GM23338 (cell line): ENCODE measurements around the gene CBX5.

Experiments
- CREB1 ChIP-seq: fragments of 250-450 bp; sonication (Bioruptor Pico); IDR thresholded peaks from 2 replicates; pipeline ENCODE4 v1.5.0; 2020; ENCODE audit warnings: low read depth, mild to moderate bottlenecking, moderate library complexity
- CTCF ChIP-seq, 2 experiments: fragments of 200-600 bp in 1 of 2; sonication (generic) in 1 of 2; conservative IDR thresholded peaks; 2 replicates each; pipeline versions ENCODE4 v1.5.1 to v1.6.1; 2016 to 2017; ENCODE audit warnings: antibody characterized with exemption in 2 of 2, low read depth in 2 of 2, mild to moderate bottlenecking in 2 of 2, moderate library complexity in 1 of 2
- EZH2 ChIP-seq: fragments of 200-600 bp; sonication (generic); IDR thresholded peaks from one replicate; pipeline ENCODE4 v1.8.0; 2017; ENCODE audit warnings: antibody characterized with exemption, mild to moderate bottlenecking, low read depth; ENCODE audit not compliant: unreplicated experiment
- EZH2phosphoT487 ChIP-seq: fragments of 200-600 bp; sonication (generic); IDR thresholded peaks from one replicate; pipeline ENCODE4 v1.8.1; 2018; ENCODE audit warnings: antibody characterized with exemption; ENCODE audit not compliant: unreplicated experiment
- JUNB ChIP-seq: IDR thresholded peaks from one replicate; pipeline ENCODE4 v1.6.1; 2016; ENCODE audit warnings: antibody characterized with exemption; ENCODE audit not compliant: unreplicated experiment
- NANOG ChIP-seq: IDR thresholded peaks from 2 replicates; pipeline ENCODE4 v1.6.1; 2016; ENCODE audit warnings: antibody characterized with exemption, borderline replicate concordance
- POLR2AphosphoS5 ChIP-seq: IDR thresholded peaks from 2 replicates; pipeline ENCODE4 v1.6.1; 2016; ENCODE audit warnings: antibody characterized with exemption, low read depth
- REST ChIP-seq: IDR thresholded peaks from one replicate; pipeline ENCODE4 v1.6.1; 2018; ENCODE audit warnings: antibody characterized with exemption; ENCODE audit not compliant: unreplicated experiment
- STAT1 ChIP-seq: IDR thresholded peaks from one replicate; pipeline ENCODE4 v1.6.1; 2016; ENCODE audit warnings: antibody characterized with exemption; ENCODE audit not compliant: unreplicated experiment
- ZNF331 ChIP-seq: fragments of 250-450 bp; sonication (Bioruptor Pico); IDR thresholded peaks from 2 replicates; pipeline ENCODE4 v1.5.0; 2020; ENCODE audit warnings: low read depth, mild to moderate bottlenecking, moderate library complexity
- TF ChIP-seq, protein P1 (sequence below): IDR thresholded peaks from 2 replicates; pipeline ENCODE4 v1.6.1; 2016; ENCODE audit warnings: antibody characterized with exemption
- TF ChIP-seq, protein P2 (sequence below): fragments of 250-450 bp; sonication (Bioruptor Pico); IDR thresholded peaks from 2 replicates; pipeline ENCODE4 v1.5.0; 2020; ENCODE audit warnings: mild to moderate bottlenecking, moderate library complexity

DNA sequence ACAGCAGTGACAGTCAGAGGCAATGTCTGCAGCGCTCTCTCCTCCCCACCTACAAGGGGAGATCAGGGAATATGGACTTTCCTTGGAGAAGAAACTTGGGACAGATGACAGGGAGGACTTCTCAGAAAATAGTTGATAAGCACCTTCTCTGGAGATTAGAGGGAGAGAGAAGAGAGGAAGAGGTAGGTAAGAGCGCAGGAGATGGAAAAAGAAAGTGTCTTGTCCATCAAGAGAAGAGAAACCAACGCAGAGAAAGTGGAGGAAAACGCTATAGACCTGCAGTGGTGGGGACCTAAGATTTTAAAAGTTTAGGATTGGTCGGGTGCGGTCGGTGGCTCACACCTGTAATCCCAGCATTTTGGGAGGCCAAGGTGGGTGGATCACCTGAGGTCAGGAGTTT lies 75.6 kb downstream of the CBX5 start:
- TF ChIP-seq REST (no peak), CTCF (conservative IDR thresholded peaks at IDR 0.05; ENCODE audit: low read depth in 2 of 2) (no peak), POLR2AphosphoS5 (no peak), EZH2 (no peak), CREB1 (no peak), EZH2phosphoT487 (no peak), JUNB (no peak), STAT1 (no peak), ZNF331 (CRISPR knock-in tag) (no peak), NANOG (no peak)
- TF ChIP-seq, protein P1, sequence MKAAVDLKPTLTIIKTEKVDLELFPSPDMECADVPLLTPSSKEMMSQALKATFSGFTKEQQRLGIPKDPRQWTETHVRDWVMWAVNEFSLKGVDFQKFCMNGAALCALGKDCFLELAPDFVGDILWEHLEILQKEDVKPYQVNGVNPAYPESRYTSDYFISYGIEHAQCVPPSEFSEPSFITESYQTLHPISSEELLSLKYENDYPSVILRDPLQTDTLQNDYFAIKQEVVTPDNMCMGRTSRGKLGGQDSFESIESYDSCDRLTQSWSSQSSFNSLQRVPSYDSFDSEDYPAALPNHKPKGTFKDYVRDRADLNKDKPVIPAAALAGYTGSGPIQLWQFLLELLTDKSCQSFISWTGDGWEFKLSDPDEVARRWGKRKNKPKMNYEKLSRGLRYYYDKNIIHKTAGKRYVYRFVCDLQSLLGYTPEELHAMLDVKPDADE: no peak
- TF ChIP-seq, protein P2, sequence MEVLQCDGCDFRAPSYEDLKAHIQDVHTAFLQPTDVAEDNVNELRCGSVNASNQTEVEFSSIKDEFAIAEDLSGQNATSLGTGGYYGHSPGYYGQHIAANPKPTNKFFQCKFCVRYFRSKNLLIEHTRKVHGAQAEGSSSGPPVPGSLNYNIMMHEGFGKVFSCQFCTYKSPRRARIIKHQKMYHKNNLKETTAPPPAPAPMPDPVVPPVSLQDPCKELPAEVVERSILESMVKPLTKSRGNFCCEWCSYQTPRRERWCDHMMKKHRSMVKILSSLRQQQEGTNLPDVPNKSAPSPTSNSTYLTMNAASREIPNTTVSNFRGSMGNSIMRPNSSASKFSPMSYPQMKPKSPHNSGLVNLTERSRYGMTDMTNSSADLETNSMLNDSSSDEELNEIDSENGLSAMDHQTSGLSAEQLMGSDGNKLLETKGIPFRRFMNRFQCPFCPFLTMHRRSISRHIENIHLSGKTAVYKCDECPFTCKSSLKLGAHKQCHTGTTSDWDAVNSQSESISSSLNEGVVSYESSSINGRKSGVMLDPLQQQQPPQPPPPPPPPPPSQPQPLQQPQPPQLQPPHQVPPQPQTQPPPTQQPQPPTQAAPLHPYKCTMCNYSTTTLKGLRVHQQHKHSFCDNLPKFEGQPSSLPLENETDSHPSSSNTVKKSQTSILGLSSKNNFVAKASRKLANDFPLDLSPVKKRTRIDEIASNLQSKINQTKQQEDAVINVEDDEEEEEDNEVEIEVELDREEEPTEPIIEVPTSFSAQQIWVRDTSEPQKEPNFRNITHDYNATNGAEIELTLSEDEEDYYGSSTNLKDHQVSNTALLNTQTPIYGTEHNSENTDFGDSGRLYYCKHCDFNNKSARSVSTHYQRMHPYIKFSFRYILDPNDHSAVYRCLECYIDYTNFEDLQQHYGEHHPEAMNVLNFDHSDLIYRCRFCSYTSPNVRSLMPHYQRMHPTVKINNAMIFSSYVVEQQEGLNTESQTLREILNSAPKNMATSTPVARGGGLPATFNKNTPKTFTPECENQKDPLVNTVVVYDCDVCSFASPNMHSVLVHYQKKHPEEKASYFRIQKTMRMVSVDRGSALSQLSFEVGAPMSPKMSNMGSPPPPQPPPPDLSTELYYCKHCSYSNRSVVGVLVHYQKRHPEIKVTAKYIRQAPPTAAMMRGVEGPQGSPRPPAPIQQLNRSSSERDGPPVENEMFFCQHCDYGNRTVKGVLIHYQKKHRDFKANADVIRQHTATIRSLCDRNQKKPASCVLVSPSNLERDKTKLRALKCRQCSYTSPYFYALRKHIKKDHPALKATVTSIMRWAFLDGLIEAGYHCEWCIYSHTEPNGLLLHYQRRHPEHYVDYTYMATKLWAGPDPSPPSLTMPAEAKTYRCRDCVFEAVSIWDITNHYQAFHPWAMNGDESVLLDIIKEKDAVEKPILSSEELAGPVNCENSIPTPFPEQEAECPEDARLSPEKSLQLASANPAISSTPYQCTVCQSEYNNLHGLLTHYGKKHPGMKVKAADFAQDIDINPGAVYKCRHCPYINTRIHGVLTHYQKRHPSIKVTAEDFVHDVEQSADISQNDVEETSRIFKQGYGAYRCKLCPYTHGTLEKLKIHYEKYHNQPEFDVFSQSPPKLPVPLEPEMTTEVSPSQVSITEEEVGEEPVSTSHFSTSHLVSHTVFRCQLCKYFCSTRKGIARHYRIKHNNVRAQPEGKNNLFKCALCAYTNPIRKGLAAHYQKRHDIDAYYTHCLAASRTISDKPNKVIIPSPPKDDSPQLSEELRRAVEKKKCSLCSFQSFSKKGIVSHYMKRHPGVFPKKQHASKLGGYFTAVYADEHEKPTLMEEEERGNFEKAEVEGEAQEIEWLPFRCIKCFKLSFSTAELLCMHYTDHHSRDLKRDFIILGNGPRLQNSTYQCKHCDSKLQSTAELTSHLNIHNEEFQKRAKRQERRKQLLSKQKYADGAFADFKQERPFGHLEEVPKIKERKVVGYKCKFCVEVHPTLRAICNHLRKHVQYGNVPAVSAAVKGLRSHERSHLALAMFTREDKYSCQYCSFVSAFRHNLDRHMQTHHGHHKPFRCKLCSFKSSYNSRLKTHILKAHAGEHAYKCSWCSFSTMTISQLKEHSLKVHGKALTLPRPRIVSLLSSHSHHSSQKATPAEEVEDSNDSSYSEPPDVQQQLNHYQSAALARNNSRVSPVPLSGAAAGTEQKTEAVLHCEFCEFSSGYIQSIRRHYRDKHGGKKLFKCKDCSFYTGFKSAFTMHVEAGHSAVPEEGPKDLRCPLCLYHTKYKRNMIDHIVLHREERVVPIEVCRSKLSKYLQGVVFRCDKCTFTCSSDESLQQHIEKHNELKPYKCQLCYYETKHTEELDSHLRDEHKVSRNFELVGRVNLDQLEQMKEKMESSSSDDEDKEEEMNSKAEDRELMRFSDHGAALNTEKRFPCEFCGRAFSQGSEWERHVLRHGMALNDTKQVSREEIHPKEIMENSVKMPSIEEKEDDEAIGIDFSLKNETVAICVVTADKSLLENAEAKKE (CRISPR knock-in tag): no peak
